HG02840 (cell line): Measurements from ENCODE around the gene ARHGAP5.

Experiments
- ATAC-seq: cut with Tn5 transposase; IDR thresholded peaks from one replicate; pipeline ENCODE4 v1.9.1; 2021; ENCODE audit warnings: mild to moderate bottlenecking, moderate library complexity, moderate number of reproducible peaks; ENCODE audit not compliant: unreplicated experiment, low FRiP score

The ARHGAP5 gene

DNA sequence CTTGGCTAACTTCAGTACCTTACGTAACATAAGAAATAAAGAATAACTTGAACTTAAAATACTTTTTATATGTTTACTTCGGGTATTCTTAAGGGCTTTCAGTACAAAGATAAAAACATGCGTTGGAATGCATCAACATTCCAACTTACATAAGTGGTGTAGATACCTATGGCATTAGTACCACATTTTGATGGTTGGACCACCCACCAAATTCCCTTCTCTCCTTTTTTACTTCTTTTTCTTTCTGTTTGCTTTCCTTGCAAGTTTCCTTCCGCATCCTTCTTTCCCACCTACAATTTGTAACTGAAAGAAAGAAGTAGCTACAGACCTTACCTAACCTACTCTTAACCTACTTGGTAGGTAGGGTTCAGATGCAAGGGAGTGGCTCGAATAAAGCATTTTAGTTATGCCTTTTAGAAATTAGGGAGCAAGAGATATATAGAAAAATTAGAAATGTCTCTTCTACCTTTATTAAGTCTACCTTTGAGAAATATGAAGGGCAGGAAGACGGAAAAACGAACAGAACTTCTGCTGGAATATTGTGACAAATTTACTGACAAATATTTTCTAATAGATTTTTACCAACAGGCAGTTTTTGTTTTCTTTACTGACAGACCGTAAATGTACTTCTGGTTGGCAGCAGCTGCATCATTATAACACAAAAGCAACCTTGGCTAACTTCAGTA, 2.1 kb upstream of the ARHGAP5 start:
- no peak for ATAC-seq

DNA sequence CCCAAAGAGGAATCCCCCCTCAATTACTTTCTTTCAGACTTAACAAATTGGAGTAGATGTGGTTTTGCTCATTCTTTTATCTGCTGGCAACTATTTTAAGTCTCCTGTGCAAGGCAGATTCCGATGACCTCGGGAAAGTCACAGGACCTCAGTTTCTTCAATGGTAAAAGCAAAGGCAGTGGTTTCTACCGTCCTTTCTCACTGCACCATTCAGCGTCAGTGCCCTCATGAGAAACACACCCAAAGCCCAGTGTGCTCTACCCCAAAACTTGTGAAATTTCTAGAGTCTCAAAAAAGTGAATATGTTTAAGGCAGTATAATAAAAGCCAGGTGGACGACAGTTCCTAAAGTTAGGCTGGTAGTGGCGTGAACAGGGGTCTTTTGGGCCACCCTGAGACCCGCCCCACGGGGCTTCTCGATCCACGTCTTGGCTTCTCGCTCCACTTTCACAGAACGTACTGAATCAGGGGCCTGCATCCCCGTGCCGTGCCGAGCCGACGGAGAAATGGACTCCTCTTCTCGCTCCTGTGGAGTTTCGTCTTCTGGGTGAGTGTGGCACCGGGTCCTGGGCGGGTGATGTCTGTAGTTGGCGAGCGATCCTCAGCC, 1.3 kb upstream of the ARHGAP5 start:
- peak; percentile 16 for ATAC-seq

DNA sequence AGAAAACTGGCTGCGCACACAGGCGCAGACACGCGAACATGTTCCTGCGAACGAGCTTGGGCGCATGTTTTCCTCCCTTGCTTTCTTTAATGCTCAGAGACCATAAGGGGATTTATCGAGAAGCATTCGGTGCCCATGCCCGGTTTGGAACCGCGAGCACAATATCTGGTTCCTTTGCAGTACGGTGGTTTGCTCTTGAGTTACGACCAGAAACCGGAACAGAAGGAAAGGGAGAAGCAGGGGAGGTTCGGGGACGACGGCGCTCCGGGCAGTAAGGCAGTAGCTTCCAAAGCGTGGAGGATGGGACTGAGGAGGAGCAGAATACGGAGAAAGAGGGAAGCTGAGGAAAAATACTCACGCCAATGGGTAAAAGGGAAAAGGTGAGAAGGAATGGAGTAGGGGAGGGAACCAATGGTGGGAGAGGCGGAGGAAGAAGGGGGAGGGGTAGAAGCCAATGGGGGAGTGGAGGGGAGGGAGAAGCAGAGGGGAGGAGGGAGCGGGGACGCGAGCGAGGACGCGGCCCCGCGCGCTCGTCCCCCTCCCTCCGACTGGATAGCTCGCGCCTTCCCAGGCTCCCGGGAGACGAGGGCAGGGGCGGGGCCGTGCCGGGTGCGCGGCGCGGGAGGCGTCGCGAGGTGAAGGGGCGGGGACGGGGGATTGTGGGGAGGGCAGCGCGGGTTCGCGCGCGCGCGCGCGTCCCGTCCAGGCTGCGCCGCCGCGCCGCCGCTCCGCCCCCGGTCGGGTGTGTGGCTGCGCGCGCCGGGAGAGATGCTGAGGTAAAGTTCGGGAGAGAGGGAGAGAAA, 625 bp upstream of the ARHGAP5 start:
- ATAC-seq, result peak; percentile 49

DNA sequence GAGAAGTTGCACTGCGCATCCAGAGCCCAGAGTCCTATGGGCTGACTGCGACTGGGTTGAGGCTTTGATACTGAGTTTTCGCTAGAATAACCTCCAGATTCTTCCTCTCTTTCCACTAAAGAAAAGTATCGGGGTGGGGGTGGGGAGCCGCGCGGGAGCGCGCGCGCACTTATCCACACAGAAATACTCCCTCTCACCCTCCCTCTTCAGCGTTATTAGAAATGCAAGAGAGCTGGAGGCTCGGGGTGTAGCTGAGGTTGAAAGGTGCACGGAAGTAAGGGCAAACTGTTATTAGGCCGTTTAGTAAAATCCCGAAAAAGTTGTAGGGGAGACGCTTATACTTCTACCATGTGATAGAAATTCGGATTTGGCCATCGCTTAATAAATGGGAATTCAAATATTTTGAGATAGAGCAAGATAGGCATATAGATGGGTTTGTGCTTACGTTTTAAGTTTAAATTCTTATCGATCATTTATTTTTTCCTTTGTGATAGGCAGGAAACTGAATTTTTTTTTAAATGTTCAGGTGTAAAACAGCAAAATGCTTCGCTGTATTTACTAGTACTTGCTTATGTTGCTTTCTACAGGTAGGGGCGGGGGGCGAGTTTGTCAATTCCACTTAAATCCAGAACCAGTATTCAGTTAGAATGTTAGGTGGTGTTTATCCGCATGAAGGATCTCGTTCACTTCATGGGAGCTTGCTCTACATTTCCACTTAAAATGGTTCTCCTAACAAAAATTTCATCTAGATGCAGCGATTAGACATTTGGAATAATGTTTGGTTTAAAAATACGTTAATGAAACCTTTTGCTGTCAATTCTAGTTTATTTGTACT, 1.1 kb downstream of the ARHGAP5 start:
- ATAC-seq, result no peak

DNA sequence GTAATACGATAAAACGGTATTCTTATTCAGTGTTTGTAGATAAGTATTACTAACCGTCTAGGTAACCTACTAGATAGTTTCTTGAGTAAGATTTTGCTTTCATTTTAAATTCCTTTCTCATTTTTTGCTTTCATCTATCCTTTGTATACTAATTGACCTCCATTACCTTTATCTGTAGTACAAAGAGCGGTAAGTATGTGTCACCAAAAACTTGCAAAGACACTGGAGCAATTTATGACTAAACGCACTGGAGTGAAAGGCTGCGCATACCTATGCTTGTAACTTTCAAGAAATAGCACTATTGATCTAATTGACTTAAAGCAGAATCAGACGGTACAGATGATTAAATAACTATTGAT, 1.7 kb downstream of the ARHGAP5 start:
- no peak for ATAC-seq

DNA sequence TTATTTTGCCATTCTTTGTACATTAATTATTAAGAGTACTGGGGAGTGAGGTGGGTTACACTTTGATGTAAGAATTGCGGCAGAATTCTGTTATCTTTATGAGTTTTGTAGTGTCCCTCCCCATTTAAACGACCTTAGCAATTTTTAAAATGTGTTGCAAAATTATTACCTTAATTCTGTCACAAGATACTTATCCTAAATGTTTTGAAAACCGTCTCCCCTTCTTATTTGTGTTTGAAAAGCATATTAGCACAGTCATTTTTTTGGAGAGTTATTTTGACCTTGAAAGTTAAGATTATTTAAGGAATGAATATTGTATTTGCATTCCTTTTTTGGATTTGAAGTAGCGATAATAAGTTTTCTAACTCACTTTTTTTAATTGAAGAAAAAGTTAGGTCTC, 2.2 kb downstream of the ARHGAP5 start:
- ATAC-seq, result no peak

DNA sequence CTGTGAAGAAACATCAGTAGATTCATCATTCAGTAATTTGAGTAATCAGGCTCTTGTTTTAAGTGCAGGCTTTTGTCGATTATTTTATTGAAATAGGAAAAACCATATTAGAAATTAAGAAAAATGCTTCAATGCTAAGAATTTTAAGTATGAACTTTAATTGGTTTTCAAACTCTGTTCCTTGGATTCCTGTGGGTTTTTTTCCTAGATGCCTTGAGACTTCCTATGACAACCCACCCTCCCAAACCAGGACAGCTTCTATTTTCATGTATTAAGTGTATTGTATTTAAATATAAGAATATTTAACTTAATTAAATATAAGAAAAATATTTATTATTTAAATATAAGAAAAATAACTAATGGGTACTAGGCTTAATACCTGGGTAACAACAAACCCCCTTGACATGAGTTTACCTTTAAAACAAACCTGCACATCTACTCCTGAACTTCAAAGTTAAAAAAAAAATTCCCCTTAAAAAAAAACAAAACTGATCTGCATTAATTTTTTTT, 3.0 kb downstream of the ARHGAP5 start:
- ATAC-seq, result no peak

DNA sequence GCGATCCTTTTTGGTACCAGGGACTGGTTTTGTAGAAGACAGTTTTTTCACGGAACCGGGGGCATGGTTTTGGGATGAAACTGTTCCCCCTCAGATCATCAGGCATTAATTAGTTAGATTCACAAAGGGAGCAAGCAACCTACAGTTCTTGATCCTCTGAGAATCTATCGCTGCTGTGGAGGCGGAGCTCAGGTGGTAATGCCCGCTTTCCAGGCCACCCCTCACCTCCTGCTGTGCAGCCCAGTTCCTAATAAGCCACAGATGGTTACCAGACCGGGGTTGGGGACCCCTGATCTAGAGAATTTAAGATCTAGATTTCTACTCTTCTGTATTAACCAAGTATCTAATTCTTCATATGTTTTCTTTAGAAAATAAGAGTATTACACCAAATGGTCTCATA, 4.8 kb downstream of the ARHGAP5 start:
- ATAC-seq, result no peak

DNA sequence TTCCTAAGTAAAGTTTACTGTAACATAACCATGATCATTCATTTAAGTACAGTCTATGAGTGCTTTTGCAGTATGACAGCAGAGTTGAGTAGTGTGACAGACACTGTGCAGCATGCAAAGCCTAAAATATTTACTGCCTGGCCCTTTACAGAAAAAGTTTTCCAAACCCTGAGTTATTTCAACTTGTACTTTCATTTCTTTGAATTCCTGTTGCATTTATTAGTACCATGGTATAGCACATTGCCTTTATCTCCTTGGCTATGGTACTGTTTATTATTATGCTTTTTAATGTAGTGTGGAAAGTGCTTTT, 6.2 kb downstream of the ARHGAP5 start:
- ATAC-seq, result no peak

DNA sequence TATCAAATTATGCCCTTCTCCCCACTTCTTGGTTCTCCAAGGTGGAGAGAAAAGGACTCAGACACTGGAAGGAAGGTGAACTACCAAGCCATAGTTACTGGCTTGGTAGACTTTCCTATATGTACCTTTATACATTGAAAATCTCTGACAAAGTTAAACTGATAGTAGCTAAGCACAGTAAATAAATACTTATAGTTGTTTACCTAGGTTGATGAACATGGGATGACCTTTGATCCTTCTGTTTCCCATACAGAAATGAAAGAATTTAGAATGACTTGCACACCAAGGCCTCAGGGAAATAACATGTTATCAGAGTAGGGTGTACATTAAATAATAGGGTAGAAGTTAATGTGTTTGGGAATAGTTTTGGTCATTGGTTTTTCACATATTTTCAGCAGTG, 6.7 kb downstream of the ARHGAP5 start:
- no peak for ATAC-seq

DNA sequence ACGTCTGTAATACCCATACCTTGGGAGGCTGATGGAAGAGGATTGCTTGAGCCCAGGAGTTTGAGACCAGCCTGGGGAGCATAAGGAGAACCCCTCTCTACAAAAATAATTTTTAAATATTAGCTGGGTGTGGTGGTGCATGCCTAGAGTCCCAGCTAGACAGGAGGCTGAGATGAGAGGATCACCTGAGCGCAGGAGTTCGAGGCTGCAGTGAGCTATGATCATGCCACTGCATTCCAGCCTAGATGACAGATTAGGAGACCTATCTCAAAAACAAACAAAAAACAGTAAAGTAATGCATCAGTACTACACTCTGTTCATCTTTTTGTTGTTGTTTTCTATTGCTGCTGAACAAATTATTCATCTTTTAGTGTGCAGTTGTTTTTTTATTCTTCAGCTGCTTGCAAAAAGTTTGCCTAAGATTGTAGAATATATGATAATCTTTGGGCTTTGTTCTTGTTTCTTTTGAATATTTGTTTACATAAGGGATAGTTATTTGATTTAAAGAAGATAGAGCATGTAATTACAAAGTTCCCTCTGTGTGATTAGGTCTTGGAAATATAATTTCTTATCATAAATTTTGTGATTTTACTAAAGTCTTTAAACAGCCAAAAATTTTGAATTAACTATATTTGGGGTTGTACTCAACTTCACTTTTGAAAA, 8.2 kb downstream of the ARHGAP5 start:
- ATAC-seq, result no peak

DNA sequence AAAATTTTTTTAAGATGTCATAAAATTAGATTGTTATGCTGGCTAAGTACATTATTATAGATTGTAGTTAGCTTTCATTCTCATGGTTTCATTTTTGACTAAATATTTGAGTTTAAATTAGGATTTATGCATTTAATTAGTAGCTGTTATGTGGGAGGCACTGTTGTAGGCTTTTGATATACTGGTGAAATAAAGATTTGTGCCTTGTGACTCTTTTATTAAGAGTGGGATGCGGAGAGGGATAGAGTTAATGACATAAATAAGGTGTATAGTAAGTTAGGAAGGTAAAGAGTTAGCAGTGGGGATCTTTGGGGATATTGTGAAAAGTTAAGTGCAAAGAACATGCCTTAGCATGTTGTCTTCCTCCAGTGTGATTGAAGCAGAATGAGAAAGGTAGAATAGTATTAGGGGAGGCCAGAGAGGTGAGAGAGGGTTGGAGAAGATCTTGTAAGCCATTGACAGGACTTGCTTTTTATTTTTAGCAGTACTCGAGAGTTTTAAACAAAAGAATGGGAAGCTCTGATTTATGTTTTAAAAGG, 8.8 kb downstream of the ARHGAP5 start:
- no peak for ATAC-seq

DNA sequence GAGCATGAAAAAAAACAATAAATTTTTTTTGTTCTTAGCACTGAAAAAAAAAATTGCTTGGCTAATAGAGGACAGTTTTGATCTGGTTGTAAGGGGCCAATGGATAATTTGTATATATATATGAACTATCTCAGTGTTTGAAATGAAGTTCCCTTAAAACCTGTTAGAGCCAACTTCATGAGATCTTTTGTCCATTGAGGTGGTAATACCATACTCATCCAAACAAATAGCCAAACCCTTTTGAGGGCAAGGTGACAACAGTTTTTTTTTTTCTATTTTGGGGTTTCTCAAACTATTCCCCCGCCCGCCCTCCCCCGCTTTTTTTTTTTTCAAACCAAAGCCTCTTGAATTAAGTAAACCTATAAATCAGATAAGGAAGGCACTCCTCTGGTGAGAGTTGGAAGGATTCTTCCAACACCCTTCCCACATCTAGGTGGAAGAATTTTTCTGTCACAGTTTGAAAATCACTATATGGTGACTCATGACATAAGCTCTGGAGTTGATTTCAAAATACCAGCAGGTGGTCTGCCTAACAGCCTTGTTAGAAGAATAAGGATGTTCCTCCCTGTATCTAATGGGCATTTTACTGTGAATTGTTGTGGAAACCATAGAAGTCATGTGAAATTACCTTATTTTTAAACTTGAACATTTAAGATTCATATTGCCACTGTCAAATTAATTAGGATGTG, 10.2 kb downstream of the ARHGAP5 start:
- no peak for ATAC-seq

DNA sequence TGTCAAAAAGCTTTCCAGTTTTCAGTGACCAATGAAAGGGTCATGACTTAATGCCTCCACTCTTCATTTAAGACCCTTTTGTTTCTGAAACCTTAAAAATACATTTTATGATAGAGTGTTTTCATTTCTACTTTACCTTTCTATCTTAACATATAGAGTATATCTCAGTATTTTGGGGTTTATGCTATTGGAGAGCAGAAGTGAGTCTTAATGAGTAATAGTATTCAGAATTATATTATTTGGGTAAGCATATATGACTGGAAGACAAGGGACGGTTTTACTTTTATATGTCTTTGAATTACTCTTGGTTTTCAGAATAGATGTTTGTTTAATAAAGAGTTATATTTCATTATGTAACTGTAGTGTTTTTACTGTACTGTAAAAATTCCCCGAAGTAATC, 10.8 kb downstream of the ARHGAP5 start:
- no peak for ATAC-seq

DNA sequence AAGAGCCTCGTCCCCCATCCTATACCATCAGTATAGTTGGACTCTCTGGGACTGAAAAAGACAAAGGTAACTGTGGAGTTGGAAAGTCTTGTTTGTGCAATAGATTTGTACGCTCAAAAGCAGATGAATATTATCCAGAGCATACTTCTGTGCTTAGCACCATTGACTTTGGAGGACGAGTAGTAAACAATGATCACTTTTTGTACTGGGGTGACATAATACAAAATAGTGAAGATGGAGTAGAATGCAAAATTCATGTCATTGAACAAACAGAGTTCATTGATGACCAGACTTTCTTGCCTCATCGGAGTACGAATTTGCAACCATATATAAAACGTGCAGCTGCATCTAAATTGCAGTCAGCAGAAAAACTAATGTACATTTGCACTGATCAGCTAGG, 13.6 kb downstream of the ARHGAP5 start:
- ATAC-seq, result no peak

DNA sequence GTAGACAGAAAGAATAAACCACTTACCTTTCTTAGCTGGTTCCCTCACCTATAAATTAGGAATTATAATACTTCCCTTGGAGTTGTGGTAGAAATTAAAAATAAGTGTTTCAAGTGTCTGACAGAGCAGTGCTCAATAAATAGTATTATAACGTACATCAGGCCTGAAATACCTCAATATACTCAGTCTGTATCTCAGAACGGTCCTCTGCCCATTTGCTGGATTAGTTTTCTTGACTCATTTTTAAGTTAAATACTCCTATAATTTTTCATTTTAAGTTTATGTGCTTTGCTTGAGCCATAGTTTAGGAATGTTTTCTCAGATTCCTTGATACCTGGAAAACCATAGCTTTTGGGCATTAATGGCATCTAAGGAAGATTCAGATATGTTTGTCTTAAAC, 22.4 kb downstream of the ARHGAP5 start:
- ATAC-seq, result no peak

DNA sequence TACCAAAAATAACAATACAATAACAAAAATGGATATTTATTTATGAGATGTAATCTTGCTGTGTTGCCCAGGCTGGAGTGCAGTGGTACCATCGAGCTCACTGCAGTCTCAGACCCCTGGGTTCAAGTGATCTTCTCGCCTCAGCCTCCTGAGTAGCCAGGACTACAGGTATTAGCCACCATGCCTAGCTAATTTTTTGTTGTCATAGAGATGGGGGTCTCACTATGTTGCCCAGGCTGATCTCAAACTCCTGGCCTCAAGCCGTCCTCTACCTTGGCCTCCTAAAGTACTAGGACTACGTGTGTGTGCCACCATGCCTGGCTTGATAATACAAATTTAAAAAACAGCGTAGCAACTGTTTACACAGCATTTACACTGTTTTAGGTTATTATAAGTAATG, 23.1 kb downstream of the ARHGAP5 start:
- ATAC-seq, result no peak

DNA sequence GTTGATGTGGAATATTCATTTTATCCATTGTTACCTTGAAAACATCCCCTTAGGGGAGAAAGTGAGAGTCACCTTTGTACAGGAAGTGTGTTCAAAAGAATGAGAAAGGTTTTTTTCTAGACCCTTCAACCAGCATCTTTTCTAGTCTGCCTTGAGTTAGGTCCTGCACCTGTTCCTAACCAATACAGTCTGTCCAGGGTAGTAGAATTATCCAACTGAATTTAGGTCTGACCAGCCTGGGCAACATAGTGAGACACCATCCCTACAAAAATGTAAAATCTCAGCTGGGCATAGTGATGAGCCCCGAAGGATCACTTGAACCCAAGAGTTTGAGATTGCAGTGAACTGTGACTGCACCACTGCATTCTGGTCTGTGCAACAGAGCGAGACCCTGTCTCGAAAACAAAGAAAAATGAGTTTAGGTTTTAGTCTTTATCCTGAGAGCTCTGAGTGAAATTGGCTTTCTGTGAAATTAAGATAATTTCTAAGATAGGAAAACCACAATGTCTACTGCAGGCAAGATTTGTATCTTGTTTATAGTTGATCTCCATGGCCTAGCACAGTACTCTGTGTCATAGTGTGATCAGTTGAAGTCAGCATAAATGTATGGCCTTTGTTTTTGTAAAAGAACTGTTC, 25.2 kb downstream of the ARHGAP5 start:
- peak; percentile 72 for ATAC-seq

DNA sequence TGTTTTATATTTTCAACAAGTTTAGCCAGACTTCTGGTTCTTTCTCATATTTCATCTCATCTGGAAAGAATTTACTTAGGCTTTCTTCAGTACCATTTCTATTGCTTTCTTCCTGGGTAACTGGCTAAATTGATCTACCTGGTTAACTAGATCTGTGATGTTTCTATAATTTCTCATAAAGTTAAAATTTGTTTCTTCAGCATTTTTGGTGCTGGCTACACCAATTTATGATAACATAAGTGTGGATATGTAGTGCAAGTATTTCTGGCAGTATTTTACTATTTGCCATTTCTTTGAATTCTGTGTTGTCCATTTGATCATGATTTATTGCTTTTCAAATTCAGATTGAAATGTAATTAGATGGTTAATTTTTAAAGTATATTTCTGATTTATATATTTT, 25.9 kb downstream of the ARHGAP5 start:
- ATAC-seq, result no peak
